ENCODE results near the gene MRGPRX2. TPM values are rescaled to one million over a fixed set of nuclear protein-coding genes. Genes with fewer than 3 reads are reported as not detected.

The MRGPRX2 gene
- total and polyA plus RNA-seq, 10 of the 15 experiments (the other 5 are each of a cell fraction or from before 2014, with no cell fraction given), result 0.03 to 0.11 TPM; not detected in 8

DNA sequence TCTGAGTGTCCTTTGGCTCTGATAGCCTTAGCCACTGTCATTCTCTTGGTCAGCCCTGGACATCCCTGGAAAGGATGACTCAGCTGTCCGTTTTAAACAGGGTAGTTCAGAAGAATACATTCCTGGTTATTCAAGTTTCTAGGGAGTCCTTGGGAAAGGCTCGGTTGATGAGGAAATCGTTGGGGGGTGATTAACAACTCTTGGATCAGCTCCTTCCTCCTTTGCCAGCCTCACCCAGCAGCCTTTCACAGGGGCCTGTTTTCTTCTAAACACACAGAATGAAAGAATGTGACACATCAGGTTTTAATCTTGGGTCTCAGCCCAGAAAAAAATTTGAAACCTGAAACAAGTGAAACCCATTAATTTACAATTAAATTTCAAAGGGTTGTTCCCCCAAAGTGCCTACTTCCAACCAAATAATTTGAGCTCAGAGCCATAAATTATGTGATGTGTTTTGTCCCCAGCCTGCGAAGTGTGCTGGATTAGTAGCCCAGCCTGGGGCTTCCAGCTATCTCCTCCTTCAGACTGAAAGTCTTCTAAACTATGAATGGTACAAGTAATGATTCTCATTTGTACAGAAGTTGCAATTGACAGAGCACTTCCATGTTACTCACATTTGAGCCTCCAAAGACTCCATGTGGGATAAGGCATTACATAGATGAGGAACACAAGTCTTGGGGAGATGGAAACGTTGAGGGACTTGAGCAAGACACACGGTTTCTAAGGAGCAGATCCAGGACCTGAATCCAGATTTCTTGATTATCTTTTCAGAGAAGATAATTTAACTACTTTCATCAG is 19.3 kb upstream of the MRGPRX2 start:
- intact Hi-C loops (cut with micrococcal nuclease; ENCODE audit: unreplicated experiment), result loop anchor here (5.0 to 10.0 kb wide), 3 partner anchors 37 to 825 kb away; partner anchors contain the start of genes E2F8 and ZDHHC13
- CTCF ChIA-PET, result interaction anchor here (1.0 to 5.1 kb wide), 7 partner anchors 8 to 478 kb away, joined by 3 to 26 read pairs (median 5); no protein-coding TSS in a partner anchor

More for the DNA sequence above, 19.3 kb upstream of the MRGPRX2 start:
- WGBS (ENCODE audit: insufficient coverage, insufficient replicate concordance, low lambda C conversion rate, missing lambda C conversion rate), result 15% methylated on average over 6 of the region's 6 CpGs
- no peak for FAIRE-seq
- BruUV-seq (replicated peaks), result no TSS peak
- no peak for DNase-seq (ENCODE audit: low read depth, low spot score)
- Histone ChIP-seq H3K4me2 (ENCODE audit: control insufficient read depth, insufficient read depth) (no peak overlapping the region), H3K4me1 (ENCODE audit: control insufficient read depth, insufficient read depth, low read length) (no peaks in the 10 kb centered on the region), H3K27me3 (replicated peaks in 1 of 2; ENCODE audit: control insufficient read depth in 2 of 2, insufficient read depth in 2 of 2, low read length in 1 of 2) (no peaks in the 10 kb centered on the region; a peak in 1 of 4 replicates), H3K27ac (ENCODE audit: control insufficient read depth, insufficient read depth) (no peak overlapping the region), H4K20me1 (ENCODE audit: control insufficient read depth, insufficient read depth) (peaks cover 2% of the 10 kb centered on the region; the same call in 1 of the 2 replicates), H3K9ac (ENCODE audit: control insufficient read depth, insufficient read depth, low read length) (no peak overlapping the region), H3K79me2 (ENCODE audit: control insufficient read depth, insufficient read depth, low read length) (no peaks in the 10 kb centered on the region), H3K9me3 (replicated peaks; ENCODE audit: control insufficient read depth, insufficient read depth, low read length) (no peaks in the 10 kb centered on the region), H2AFZ (ENCODE audit: control insufficient read depth, low read depth, low read length) (no peak overlapping the region), H3K36me3 (ENCODE audit: control insufficient read depth in 2 of 2, insufficient read depth in 2 of 2, low read length in 1 of 2) (no peaks in the 10 kb centered on the region), H3K4me3 (no peak overlapping the region)
- no peak for TF ChIP-seq ZNF274 (IDR thresholded peaks at IDR 0.05; ENCODE audit: insufficient read depth, insufficient read length)
- TF ChIP-seq, protein P1, sequence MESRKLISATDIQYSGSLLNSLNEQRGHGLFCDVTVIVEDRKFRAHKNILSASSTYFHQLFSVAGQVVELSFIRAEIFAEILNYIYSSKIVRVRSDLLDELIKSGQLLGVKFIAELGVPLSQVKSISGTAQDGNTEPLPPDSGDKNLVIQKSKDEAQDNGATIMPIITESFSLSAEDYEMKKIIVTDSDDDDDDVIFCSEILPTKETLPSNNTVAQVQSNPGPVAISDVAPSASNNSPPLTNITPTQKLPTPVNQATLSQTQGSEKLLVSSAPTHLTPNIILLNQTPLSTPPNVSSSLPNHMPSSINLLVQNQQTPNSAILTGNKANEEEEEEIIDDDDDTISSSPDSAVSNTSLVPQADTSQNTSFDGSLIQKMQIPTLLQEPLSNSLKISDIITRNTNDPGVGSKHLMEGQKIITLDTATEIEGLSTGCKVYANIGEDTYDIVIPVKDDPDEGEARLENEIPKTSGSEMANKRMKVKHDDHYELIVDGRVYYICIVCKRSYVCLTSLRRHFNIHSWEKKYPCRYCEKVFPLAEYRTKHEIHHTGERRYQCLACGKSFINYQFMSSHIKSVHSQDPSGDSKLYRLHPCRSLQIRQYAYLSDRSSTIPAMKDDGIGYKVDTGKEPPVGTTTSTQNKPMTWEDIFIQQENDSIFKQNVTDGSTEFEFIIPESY (IDR thresholded peaks at IDR 0.05), result no peak
- ChIA-PET RAD21 (ENCODE audit: unreplicated experiment) (interaction anchor here (0.9 to 1.4 kb wide), 3 partner anchors 12 to 161 kb away, joined by 3 read pairs; partner anchors contain the start of gene E2F8), SMC1A (ENCODE audit: uncharacterized antibody, unreplicated experiment) (interaction anchor here (1.5 kb wide), 1 partner anchor 43 kb away, joined by 4 read pairs; no protein-coding TSS in a partner anchor), POLR2A (interaction anchor here (0.6 kb wide), 1 partner anchor 13 kb away, joined by 3 read pairs; no protein-coding TSS in a partner anchor)
- no peak for ATAC-seq
- in situ Hi-C loops (cut with MboI), result loop anchor here (10.0 kb wide), 1 partner anchor 825 kb away; no protein-coding TSS in a partner anchor

All from GM12878 (cell line).